GM03348 (cell line): ENCODE data around the gene POU3F2.
A peak's percentile ranks its signal among the peaks of the same experiment; 100 is the strongest.

ENCODE experiments used
- DNase-seq: peaks from one replicate; pipeline ENCODE4 v3.0.0; 2012; ENCODE audit warnings: low spot score

POU3F2 gene

DNA sequence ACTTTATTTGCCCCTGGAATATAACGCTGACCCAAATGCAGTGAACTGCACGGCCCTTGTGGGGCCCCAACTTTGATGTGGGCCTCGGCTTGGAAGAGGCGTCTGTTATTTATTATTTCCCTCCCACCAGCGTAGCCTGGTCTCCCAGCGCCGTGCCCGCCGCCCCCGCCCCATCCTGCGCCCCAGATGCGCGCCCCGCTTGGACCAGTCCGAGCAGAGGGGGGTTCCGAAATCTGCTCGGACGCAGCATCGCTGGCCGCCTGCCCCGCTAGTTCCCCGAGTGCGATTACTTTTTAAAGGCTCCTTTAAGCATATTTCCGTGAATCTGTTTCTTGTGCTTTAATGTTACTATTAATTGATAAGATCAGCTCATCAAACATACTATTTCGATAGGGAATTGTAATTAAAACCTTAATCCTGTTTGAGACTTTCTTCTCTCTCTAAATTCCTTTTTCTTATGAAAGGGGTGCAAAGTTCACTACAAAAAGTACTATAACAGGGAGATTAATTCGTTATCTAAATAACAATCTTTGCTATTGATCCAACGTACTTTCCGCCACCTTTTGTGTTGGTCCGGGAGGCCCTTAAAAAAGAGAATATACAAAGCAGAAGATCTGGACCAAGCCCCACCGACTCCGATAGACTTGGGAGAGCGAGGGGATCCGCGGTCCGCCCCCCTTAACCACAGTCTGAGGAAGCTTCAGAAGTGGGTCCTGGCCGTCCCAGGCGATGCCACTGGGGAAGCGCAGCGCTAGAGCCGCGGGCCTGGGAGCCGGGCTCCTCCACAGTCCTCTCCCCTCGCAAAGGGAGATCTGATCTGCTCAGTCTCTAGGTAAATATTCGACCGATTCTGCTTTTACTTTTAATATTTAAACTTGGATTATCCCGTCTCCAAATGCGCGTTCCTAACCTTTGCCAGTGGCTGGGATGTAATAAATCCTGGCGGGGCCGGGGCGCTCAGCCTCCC is 10.2 kb downstream of the POU3F2 start:
- DNase-seq = no peak

DNA sequence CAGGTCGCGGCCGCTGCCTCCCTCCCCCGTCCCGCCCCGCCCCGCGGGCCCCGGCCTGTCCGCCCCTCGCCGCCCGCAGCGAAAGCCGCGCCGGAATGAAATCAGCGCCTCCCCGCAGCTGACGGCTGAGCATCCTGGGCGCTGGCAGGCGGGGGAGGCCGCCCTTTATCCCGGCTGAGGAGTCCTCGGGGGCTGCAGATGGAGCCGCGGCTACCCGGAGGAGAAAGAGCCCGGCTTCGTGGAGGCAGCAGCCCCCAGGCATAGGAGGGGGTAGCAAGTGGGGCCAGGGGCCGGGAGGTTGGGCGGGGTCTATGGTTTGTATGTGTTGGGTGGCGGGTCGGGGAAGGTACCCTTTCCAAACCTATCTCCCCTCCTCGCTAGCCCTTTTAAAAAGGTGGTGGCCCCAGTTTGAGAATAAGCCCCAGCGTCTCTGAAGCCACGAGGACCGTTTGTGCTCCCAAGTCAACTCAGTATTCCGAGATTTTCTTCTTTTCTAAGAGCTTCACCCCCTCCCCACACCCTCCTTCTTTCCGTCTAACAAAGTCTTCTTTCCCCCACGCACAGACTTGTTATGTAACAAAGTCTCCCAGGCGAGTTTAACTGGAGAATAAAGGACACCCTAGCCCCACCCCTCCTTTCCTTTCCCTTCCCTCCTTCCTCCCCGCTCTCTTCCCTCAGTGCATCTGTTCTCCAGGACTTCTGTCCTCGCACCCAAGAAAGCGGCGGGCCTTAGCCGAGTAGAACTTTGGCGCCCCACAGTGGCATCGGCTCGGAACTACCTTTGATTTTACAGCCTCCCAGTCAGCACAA is 11.0 kb downstream of the POU3F2 start:
- DNase-seq = peak; percentile 89

DNA sequence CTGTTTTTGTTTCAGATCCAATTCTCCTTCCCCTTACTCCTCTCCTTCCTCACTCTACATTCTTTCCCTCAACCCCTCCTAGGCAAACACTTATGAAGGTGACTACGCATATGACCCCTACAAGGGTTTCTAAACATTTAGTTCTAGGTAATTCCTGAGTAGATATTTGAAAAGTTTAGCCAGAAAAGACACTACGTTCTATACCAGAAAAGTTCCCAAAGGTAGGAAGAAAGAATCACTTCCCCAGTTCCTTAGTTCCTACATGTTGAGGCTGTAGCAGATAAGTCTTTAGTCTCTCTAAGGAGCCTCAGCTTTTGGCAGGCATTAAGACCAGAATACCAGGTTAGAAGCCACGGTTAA is 11.6 kb downstream of the POU3F2 start:
- no peak for DNase-seq

GRCh38 chr6:98847416-98847778 is 13.0 kb downstream of the POU3F2 start:
- DNase-seq = no peak

GRCh38 chr6:98847779-98848538 is 13.6 kb downstream of the POU3F2 start:
- DNase-seq = peak; percentile 47

DNA sequence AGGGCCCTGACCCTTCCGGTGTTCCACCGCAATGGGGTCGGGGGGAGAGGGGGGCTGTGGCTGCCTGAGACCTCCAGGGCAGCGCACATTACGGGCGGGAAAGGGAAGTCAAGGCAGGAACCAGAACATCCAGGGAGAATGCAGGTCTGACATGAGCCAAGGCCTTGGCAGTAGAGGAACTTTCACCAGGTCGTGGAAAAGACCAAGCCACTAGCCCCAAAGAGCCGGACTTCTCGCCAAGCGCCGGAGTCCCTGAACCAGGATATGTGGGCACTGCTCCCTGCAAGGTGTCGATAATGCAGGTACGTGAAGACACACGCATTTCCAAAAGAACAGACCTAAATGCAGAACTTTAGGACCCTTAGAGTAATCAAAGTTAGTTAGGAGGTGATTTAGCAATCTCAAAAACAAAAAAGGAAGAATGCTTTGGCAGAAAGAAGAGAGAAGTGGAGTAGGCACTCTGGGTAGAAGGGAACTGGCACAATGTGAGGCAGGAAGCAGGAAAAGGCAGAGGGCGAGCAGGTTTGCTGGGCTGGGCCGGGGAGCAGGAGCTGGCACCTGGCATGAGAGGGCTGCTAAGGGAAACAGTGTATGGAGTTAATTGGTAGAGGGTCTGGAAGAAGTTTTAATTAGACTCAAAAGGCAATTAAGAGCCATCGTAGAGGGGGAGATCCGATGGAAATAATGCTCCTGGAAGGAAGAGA is 14.3 kb downstream of the POU3F2 start:
- DNase-seq = no peak

DNA sequence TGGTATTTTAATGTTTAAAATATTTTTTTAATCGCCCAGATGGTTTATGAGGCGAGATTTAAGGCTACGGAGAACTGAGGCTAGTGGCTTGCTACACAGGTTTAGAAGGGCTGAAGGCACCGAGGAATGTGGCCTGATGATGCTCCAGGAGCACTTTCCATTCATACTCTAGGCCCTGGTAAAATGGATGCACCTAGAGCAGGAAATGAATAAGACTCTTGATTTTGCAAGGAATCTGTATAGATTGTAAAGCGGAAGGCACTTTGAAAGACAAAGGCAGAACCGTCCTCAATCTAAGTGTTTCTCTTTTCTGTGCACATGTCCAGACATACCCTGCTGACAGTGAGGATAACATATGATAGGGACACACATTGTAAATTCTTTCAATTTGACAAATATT is 30.1 kb downstream of the POU3F2 start:
- no peak for DNase-seq

GRCh38 chr6:98871057-98871456 is 36.7 kb downstream of the POU3F2 start:
- DNase-seq = no peak

GRCh38 chr6:98871821-98872220 is 37.4 kb downstream of the POU3F2 start:
- no peak for DNase-seq

DNA sequence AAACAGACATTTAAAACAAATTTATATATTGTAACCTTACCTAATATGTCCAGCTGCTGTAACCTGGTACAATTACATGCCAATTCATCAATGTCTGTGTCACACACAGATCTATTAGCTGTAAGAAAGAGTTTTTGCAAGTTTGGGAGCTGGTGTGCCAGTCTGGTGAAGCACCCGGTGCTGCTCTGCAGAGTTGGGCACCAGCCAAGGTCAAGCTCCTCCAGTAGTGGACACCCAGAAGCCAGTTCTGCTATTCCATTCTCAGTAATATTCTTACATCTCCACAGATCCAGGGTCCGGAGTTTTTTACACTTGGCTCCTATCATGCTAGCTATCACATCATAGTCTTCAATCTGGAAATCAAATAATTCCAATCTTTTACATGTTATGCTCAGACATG is 41.0 kb downstream of the POU3F2 start:
- no peak for DNase-seq

- DNase-seq = no peak
Measured at GRCh38 chr6:98877250-98877649, 42.9 kb downstream of the POU3F2 start.

DNA sequence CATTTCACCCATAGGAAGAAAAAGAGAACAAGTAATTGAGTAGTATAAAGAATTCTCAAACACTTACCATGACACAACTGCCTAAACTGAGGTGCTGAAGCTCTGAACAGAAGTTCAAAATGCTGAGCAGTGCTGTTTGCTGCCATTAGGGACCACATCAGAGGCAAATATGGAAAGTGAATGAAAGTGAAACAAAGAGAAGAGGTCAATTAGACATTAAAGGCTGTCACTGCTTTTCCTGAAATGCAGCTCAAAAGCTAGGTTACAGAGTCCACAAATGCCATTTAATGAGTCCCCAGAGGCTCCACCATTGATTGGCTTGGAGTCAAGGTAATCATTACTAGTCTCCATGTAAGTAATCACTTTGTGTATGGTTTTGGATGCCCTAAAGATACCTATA is 46.1 kb downstream of the POU3F2 start:
- no peak for DNase-seq

DNA sequence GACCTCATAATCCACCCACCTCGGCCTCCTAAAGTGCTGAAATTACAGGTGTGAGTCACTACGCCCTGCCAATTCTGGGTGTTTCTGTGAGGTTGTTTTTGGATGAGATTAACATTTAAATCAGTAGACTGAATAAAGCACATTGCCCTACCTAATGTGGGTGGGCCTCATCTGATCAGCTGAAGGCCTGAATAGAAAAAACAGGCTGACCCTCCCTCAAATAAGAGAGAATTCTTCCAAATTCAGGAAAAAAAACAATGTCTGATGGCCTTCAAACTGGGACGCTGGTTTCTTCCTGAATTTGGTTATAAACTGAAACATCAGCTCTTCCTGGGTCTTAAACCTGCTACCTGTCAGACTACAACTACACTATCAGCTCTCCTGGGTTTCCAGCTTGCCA is 51.0 kb downstream of the POU3F2 start:
- no peak for DNase-seq

GRCh38 chr6:98887650-98888049 is 53.3 kb downstream of the POU3F2 start:
- no peak for DNase-seq
